ENCODE data around the gene FLYWCH2. TPM values are rescaled to one million over a fixed set of nuclear protein-coding genes. Genes with fewer than 3 reads are reported as not detected.
"Not testable (repeated sequence)": the region's sequence is repeated elsewhere in the genome, so short reads cannot be mapped to it uniquely, and the experiment has no call there.

The FLYWCH2 gene
- total RNA-seq, 1 experiment from 2014 or later = 31.8 TPM

DNA sequence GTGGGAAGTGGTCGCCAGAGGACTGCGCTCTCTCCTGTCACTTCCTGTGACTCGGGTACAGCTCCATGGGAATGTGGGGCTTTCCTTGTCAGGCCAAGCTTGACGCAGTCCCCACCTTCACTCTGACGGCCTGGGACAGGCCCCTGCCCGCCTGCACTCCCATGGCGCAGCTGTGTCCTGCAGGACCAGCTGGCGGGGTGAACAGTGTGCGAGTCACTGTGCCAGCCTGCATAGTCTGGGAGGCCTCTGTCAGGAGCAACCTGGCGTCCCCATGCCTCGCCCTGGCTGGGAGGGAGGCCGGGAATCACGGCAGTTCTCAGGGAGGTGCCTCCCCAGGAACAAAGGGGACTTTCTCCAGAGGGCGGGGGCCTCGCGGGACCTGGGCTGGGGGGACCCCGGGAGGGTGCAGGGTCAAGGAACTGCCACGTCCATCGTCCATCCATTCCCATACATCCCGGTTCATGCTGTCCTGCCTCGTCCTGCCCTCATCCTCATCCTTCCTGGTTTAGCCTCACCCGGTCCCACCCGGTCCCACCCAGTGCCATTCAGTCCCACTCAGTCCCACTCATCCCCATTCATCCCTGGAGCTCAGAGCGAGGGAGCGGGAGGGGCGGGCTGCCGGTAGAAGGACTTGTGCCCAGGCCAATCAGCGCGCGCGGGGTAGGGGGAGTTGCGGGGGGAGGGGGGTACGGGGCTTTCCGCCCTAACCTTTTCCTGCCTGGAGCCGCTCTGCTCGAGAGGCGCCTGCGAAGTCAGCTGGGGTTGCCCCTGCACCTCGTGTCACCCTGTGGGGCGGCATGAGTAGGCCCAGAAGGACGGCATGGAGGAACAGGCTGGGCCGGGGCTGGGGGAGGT is 42.1 kb downstream of the FLYWCH2 start:
- in situ Hi-C loops (cut with HindIII; ENCODE audit: low pct_unique_long_range_greater_than_20kb, low sequenced_read_pairs) = no loop called here
- peak; percentile 40 for DNase-seq (ENCODE audit: low read depth, low spot score)

DNA sequence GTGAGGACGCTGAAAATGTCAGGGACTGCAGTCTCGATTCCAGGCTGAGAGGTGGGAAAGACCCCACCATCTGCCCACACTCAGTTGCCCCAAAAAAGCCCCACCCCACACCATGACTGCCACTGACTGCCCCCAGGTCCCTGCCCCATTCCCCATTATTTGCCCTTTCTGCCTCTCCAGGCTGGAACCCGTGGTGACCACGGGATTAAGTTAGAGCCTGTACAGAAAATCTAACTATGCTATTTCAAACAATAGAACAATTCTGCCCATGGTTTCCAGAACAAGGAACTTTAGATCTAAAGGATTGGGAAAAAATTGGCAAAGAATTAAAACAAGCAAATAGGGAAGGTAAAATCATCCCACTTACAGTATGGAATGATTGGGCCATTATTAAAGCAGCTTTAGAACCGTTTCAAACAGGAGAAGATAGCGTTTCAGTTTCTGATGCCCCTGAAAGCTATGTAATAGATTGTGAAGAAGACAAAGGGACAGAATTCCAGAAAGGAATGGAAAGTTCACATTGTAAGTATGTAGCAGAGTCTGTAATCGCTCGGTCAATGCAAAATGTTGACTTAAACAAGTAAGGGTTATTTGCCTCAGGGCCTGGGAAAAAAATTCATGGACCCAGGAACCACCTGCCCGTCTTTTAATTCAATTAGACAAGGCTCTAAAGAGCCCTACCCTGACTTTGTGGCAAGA is 43.1 kb downstream of the FLYWCH2 start:
- peak; percentile 81 for DNase-seq (ENCODE audit: low read depth, low spot score)
- in situ Hi-C loops (cut with HindIII; ENCODE audit: low pct_unique_long_range_greater_than_20kb, low sequenced_read_pairs) = no loop called here

DNA sequence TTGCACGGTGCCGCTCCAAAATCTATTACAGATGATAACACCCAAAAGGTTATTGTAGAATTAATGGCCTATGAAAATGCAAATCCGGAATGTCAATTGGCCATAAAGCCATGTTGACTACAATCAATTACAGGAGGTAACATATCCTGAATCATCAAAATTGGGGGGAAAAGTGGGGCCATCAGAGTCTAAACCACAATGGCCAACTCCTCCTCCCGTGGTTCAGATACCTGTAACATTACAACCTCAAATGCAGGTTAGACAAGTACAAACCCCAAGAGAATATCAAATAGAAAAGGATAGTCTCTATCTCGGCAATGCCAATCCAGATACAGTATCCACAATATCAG is 43.6 kb downstream of the FLYWCH2 start:
- in situ Hi-C loops (cut with HindIII; ENCODE audit: low pct_unique_long_range_greater_than_20kb, low sequenced_read_pairs) = no loop called here
- no peak for DNase-seq (ENCODE audit: low read depth, low spot score)

DNA sequence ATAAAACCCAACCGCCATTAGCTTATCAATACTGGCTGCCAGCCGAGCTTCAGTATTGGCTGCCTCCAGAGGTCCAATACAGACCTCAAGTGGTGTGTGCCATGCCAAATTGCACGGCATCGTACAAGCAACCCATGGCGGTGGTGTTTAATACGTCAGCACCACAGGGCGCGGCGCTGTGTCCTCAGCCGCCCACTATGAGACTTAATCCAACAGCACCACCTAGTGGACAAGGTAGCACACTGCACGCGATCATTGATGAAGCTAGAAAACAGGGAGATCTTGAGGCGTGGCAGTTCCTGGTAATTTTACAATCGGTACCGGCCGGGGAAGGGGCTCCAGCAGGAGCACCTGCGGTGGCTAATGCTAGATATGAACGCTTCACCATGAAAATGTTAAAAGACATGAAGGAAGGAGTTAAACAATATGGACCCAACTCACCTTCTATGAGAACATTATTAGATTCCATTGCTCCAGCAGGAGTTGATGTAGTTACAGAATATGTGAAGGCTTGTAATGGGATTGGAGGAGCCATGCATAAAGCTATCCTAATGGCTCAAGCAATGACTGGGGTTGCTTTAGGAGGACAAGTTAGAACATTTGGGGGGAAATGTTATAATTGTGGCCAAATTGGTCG is 44.1 kb downstream of the FLYWCH2 start:
- DNase-seq (ENCODE audit: low read depth, low spot score) = peak; percentile 92
- in situ Hi-C loops (cut with HindIII; ENCODE audit: low pct_unique_long_range_greater_than_20kb, low sequenced_read_pairs) = no loop called here

DNA sequence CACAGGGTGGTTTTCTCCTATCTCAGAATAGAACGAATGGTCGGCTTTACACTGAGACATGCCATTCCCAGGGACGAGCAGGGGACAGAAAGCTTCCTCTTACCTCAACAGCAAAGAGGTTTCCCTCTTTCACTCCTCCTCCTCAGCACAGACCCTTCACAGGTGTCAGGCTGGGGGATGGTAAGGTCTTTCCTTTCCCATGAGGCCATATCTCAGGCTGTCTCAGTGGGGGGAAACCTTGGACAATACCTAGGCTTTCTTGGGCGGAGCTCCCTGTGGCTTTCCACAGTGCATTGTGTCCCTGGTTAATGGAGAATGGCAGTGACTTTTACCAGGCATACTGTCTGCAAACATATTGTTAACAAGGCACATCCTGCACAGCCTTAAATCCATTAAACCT is 45.1 kb downstream of the FLYWCH2 start:
- in situ Hi-C loops (cut with HindIII; ENCODE audit: low pct_unique_long_range_greater_than_20kb, low sequenced_read_pairs); DNase-seq (ENCODE audit: low read depth, low spot score): not testable (repeated sequence)

DNA sequence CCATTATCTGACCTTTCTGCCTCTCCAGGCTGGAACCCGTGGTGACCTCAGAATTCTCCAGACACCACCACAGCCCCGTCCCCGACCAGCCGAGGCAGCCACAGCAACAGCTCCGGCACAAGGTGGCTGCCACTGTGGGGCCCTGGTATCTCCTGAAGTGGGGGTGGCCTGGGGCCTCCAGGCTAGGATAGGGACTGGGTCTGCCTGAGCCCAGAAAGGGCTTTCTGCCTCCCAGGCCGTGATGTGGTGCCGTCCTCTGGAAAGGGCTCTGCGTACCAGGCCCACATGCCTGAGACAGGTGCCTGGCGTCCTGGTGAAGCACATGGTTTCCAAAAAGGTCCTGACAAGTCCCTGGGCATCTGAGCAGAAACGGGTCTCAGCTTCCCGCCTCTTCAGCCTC is 45.8 kb downstream of the FLYWCH2 start:
- DNase-seq (ENCODE audit: low read depth, low spot score) = no peak
- in situ Hi-C loops (cut with HindIII; ENCODE audit: low pct_unique_long_range_greater_than_20kb, low sequenced_read_pairs) = no loop called here

DNA sequence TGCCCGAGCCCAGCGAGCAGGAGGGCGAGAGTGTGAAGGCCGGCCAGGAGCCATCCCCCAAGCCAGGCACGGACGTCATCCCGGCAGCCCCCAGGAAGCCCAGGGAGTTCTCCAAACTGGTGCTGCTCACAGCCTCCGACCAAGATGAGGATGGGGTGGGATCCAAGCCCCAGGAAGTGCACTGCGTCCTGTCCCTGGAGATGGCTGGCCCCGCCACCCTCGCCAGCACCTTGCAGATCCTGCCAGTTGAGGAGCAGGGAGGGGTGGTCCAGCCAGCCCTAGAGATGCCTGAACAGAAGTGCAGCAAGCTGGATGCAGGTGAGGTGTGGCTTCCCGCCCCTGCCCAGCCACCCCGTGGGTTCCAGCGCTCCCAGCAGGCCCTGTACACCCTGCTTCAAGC is 46.7 kb downstream of the FLYWCH2 start:
- no peak for DNase-seq (ENCODE audit: low read depth, low spot score)
- in situ Hi-C loops (cut with HindIII; ENCODE audit: low pct_unique_long_range_greater_than_20kb, low sequenced_read_pairs) = no loop called here

DNA sequence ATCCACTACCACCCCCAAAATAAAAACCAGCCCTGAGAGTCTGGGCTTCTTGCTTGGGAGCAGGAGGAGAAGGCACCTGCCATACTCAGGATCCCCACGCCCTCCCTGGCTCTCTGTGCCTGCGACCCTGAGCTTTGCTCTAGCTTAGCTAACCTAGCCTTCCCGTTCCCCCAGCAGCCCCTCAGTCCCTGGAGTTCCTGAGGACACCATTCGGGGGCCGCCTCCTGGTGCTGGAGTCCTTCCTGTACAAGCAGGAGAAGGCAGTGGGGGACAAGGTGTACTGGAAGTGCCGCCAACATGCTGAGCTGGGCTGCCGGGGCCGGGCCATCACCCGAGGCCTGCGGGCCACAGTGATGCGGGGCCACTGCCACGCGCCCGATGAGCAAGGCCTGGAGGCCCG is 47.2 kb downstream of the FLYWCH2 start:
- in situ Hi-C loops (cut with HindIII; ENCODE audit: low pct_unique_long_range_greater_than_20kb, low sequenced_read_pairs) = no loop called here
- no peak for DNase-seq (ENCODE audit: low read depth, low spot score)

DNA sequence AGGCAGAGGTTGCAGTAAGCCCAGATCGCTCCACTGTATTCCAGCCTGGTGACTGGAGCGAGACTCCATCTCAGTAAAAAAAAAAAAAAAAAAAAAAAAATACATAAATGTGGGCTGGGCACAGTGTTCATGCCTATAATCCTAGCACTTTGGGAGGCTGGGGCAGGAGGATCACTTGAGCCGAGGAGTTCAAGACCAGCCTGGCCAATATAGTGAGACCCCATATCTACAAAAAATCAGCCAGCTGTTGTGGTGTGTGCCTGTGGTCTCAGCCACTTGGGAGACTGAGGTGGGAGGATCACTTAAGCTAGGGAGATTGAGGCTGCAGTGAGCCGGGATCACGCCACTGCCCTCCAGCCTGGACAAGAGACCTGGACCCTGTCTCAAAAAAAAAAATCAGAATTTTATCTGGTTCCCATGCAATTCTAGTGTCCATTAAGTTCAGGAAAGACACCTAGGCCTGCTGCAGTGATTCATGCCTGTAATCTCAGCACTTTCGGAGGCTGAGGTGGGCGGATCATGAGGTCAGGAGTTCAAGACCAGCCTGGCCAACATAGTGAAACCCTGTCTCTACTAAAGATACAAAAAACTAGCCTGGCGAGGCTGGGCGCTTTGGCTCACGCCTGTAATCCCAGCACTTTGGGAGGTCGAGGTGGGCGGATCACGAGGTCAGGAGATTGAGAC is 48.4 kb downstream of the FLYWCH2 start:
- DNase-seq (ENCODE audit: low read depth, low spot score); in situ Hi-C loops (cut with HindIII; ENCODE audit: low pct_unique_long_range_greater_than_20kb, low sequenced_read_pairs): not testable (repeated sequence)

DNA sequence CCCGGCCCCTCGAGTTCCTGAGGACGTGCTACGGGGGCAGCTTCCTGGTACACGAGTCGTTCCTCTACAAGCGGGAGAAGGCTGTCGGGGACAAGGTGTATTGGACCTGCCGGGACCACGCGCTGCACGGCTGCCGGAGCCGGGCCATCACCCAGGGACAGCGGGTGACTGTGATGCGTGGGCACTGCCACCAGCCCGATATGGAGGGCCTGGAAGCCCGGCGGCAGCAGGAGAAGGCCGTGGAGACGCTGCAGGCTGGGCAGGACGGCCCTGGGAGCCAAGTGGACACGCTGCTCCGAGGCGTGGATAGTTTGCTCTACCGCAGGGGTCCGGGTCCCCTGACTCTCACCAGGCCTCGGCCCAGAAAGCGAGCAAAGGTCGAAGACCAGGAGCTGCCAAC is 50.1 kb downstream of the FLYWCH2 start:
- in situ Hi-C loops (cut with HindIII; ENCODE audit: low pct_unique_long_range_greater_than_20kb, low sequenced_read_pairs) = no loop called here
- DNase-seq (ENCODE audit: low read depth, low spot score) = no peak

DNA sequence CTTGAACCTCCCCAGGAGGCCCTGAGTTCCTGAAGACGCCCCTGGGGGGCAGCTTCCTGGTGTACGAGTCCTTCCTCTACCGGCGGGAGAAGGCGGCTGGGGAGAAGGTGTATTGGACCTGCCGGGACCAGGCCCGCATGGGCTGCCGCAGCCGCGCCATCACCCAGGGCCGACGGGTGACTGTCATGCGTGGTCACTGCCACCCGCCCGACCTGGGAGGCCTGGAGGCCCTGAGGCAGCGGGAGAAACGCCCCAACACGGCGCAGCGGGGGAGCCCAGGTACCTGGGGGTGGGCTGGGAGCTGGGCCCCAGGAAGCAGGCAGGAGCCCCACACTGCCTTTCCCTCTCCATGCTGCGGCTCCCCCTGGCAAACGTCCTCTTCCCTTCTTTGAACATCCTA is 50.7 kb downstream of the FLYWCH2 start:
- DNase-seq (ENCODE audit: low read depth, low spot score) = no peak
- in situ Hi-C loops (cut with HindIII; ENCODE audit: low pct_unique_long_range_greater_than_20kb, low sequenced_read_pairs) = no loop called here

DNA sequence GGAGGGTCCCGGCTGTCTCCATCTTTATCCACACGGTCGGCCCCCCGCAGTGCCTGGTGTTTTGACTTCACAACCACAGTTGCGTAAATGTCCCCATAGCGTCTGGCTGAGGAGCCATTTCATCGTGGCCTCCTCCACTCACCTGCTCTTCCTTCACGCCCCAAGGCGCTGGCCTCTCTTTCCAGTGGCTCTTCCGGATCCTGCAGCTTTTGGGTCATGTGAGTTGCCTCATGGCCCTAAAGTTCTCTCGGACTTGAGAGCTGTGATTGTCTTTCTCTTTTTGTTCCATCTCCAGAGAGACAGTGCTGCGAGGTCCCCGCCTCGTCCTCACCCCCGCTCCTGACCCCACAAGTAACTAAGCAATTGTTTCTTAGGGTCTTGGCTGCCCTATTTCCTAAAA is 51.4 kb downstream of the FLYWCH2 start:
- in situ Hi-C loops (cut with HindIII; ENCODE audit: low pct_unique_long_range_greater_than_20kb, low sequenced_read_pairs) = no loop called here
- DNase-seq (ENCODE audit: low read depth, low spot score) = peak; percentile 70

DNA sequence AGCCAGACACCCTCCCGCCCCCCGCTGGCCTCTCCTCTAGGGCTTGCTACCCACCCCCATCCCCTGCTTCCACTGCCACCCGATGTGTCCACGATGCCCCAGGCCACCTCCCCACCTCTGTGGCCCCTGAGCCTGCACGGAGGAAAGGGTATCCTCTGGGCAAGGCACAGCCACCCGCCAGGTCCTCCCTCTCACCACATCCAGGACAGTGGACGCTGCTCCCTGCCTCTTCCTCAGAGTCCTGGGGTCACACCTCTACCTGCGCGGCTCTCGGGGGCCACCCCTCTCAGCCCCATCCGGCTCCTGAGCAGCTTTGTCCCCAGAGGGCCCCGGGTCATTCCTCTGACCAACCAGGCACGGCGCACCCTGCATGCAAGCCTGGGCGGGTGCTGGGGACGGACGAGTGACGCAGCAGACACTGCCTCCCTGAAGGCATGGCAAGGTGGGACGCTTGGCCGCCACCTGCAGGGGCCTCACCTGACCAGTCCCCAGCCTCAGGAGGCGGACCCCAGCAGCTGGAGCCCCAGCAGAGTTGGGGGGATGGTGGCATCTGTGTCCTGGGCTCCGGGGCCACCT is 53.5 kb downstream of the FLYWCH2 start:
- in situ Hi-C loops (cut with HindIII; ENCODE audit: low pct_unique_long_range_greater_than_20kb, low sequenced_read_pairs) = no loop called here
- DNase-seq (ENCODE audit: low read depth, low spot score) = no peak

DNA sequence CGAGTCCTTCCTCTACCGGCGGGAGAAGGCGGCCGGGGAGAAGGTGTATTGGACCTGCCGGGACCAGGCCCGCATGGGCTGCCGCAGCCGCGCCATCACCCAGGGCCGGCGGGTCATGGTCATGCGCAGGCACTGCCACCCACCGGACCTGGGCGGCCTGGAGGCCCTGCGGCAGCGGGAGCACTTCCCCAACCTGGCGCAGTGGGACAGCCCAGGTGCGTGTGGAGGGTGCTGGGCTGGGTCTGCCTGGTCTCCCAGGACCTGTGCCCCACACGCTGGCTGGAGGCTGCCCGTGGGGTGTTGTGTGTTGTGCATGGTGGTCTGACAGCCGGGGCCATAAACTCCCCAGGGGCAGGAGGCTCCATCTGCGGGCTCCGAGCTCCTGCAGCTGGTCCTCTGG is 54.2 kb downstream of the FLYWCH2 start:
- no peak for DNase-seq (ENCODE audit: low read depth, low spot score)
- in situ Hi-C loops (cut with HindIII; ENCODE audit: low pct_unique_long_range_greater_than_20kb, low sequenced_read_pairs) = no loop called here

DNA sequence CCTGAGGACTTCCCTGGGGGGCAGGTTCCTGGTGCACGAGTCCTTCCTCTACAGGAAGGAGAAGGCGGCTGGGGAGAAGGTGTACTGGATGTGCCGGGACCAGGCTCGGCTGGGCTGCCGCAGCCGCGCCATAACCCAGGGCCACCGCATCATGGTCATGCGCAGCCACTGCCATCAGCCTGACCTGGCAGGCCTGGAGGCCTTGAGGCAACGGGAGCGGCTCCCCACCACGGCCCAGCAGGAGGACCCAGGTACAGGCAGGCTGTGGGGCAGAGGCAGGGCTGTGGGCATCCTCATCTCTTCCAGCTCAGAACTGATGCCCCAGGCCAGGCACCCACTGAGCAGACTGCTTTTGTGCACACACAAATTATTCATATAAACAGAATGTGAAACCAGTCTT is 55.2 kb downstream of the FLYWCH2 start:
- in situ Hi-C loops (cut with HindIII; ENCODE audit: low pct_unique_long_range_greater_than_20kb, low sequenced_read_pairs) = no loop called here
- no peak for DNase-seq (ENCODE audit: low read depth, low spot score)

DNA sequence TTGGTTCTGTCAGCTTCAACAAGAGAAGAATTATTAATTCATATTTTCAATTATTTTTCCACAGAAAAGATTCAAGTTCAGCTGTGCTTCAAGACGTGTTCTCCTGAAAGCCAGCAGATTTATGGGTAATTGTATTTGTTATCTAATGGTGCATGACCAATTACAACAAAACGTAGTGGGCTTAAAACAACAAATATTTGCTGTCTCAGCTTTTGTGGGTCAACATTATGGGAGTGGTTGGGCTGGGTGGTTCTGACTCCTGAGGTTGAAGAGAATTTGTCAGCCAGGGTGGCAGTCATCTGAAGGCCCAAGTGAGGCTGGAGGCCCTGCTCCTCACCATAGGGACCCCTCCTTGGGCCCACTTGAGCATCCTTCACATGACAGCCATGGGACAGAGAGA is 57.0 kb downstream of the FLYWCH2 start:
- in situ Hi-C loops (cut with HindIII; ENCODE audit: low pct_unique_long_range_greater_than_20kb, low sequenced_read_pairs) = no loop called here
- no peak for DNase-seq (ENCODE audit: low read depth, low spot score)

DNA sequence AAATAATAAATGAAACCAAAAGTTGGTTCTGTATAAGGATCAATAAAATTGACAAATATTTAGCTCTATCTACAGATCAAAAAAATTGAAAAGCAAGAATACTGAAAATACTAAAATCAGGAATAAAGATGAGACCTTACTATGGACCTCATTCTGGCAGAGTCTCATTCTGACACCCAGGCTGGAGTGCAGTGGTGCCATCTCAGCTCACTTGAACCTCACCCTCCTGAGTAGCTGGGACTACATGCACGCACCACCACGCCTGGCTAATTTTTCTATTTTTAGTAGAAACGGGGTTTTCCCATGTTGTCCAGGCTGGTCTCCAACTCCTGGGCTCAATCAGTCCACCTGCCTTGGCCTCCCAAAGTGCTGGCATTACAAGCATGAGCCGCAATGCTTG is 59.0 kb downstream of the FLYWCH2 start:
- in situ Hi-C loops (cut with HindIII; ENCODE audit: low pct_unique_long_range_greater_than_20kb, low sequenced_read_pairs) = no loop called here
- DNase-seq (ENCODE audit: low read depth, low spot score) = no peak

DNA sequence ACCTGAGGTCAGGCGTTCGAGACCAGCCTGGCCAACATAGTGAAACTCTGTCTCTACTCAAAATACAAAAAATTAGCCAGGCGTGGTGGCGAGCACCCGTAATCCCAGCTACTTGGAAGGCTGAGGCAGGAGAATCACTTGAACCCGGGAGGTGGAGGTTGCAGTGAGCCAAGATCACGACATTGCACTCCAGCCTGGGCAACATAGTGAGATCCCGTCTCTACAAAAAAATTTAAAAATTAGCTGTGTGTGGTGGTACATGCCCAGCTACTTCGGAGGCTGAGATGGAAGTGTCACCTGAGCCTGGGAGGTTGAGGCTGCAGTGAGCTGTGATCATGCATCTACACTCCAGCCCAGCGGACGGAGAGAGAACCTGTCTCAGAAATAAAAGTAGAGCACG is 60.7 kb downstream of the FLYWCH2 start:
- in situ Hi-C loops (cut with HindIII; ENCODE audit: low pct_unique_long_range_greater_than_20kb, low sequenced_read_pairs); DNase-seq (ENCODE audit: low read depth, low spot score): not testable (repeated sequence)

Measured in SK-MEL-5 (cell line).